H9 (cell line): Measurements from ENCODE around the gene ACTN1. TPM values are rescaled to one million over a fixed set of nuclear protein-coding genes. Genes with fewer than 3 reads are reported as not detected.
A peak's percentile ranks its signal among the peaks of the same experiment; 100 is the strongest.

Source experiments
- DNase-seq: peaks from one replicate; pipeline ENCODE4 v3.0.0-alpha.2; 2017
- H2AFZ ChIP-seq: one replicate; pipeline ENCODE4 v1.6.1; 2013; ENCODE audit warnings: mild to moderate bottlenecking, low read length, control low read depth, moderate library complexity
- H2AK5ac ChIP-seq: 2 replicates; pipeline ENCODE4 v1.6.1; 2013; ENCODE audit warnings: low read length, control low read depth, mixed read lengths; ENCODE audit not compliant: insufficient read length
- H2BK120ac ChIP-seq: one replicate; pipeline ENCODE4 v1.6.1; 2013; ENCODE audit warnings: low read depth, mild to moderate bottlenecking, low read length, control low read depth, inconsistent platforms; ENCODE audit not compliant: poor library complexity, severe bottlenecking
- H2BK12ac ChIP-seq: 2 replicates; pipeline ENCODE4 v1.6.1; 2013; ENCODE audit warnings: low read length, control low read depth, mixed read lengths, low read depth; ENCODE audit not compliant: insufficient read length
- H2BK15ac ChIP-seq: 2 replicates; pipeline ENCODE4 v1.6.1; 2013; ENCODE audit warnings: low read depth, low read length, control low read depth
- H2BK20ac ChIP-seq: one replicate; pipeline ENCODE4 v1.6.1; 2013; ENCODE audit warnings: low read depth, mild to moderate bottlenecking, low read length, control low read depth, inconsistent platforms; ENCODE audit not compliant: poor library complexity, severe bottlenecking
- H2BK5ac ChIP-seq: 2 replicates; pipeline ENCODE4 v1.6.1; 2013; ENCODE audit warnings: low read length, control low read depth, mixed read lengths; ENCODE audit not compliant: insufficient read length
- H3K14ac ChIP-seq: 2 replicates; pipeline ENCODE4 v1.6.1; 2013; ENCODE audit warnings: low read length, control low read depth; ENCODE audit not compliant: insufficient read depth
- H3K18ac ChIP-seq: 2 replicates; pipeline ENCODE4 v1.6.1; 2013; ENCODE audit warnings: low read depth, mild to moderate bottlenecking, mixed read lengths, low read length, control low read depth; ENCODE audit not compliant: insufficient read length
- H3K23ac ChIP-seq: 2 replicates; pipeline ENCODE4 v1.6.1; 2013; ENCODE audit warnings: low read length, control low read depth, mixed read lengths, low read depth; ENCODE audit not compliant: insufficient read length
- H3K23me2 ChIP-seq: 2 replicates; pipeline ENCODE4 v1.6.1; 2013; ENCODE audit warnings: low read depth, mild to moderate bottlenecking, mixed read lengths, low read length, control low read depth; ENCODE audit not compliant: insufficient read length, poor library complexity, severe bottlenecking
- H3K27ac ChIP-seq: 2 replicates; pipeline ENCODE4 v1.5.1; 2013; ENCODE audit warnings: low read length, control low read depth, mixed read lengths, low read depth; ENCODE audit not compliant: insufficient read length
- H3K27me3 ChIP-seq: 2 replicates; pipeline ENCODE4 v1.6.1; 2013; ENCODE audit warnings: low read length, control low read depth, inconsistent platforms; ENCODE audit not compliant: insufficient read depth
- H3K4ac ChIP-seq: 2 replicates; pipeline ENCODE4 v1.6.1; 2013; ENCODE audit warnings: low read depth, mild to moderate bottlenecking, control low read depth, inconsistent platforms, low read length, moderate library complexity
- H3K4me1 ChIP-seq: 2 replicates; pipeline ENCODE4 v1.6.1; 2013; ENCODE audit warnings: low read length, control low read depth, inconsistent platforms; ENCODE audit not compliant: insufficient read depth
- H3K4me2 ChIP-seq: 2 replicates; pipeline ENCODE4 v1.6.1; 2013; ENCODE audit warnings: low read length, control low read depth, mixed read lengths; ENCODE audit not compliant: insufficient read length, insufficient read depth
- H3K56ac ChIP-seq: 2 replicates; pipeline ENCODE4 v1.6.1; 2013; ENCODE audit warnings: low read depth, mild to moderate bottlenecking, mixed read lengths, low read length, control low read depth; ENCODE audit not compliant: insufficient read length
- H3K79me1 ChIP-seq: 2 replicates; pipeline ENCODE4 v1.6.1; 2013; ENCODE audit warnings: low read depth, mild to moderate bottlenecking, moderate library complexity, low read length, control low read depth, inconsistent platforms; ENCODE audit not compliant: insufficient read depth, poor library complexity, severe bottlenecking
- H3K79me2 ChIP-seq: 2 replicates; pipeline ENCODE4 v1.6.1; 2013; ENCODE audit warnings: low read length, control low read depth, inconsistent platforms; ENCODE audit not compliant: insufficient read depth
- H3K9ac ChIP-seq: 2 replicates; pipeline ENCODE4 v1.6.1; 2013; ENCODE audit warnings: low read length, control low read depth, mixed read lengths; ENCODE audit not compliant: insufficient read length; ENCODE audit errors: extremely low read depth
- H3K9me3 ChIP-seq: one replicate; pipeline ENCODE4 v1.6.1; 2013; ENCODE audit warnings: low read depth, low read length, inconsistent platforms; ENCODE audit not compliant: control insufficient read depth
- H3T11ph ChIP-seq: one replicate; pipeline ENCODE4 v1.6.1; 2013; ENCODE audit warnings: mild to moderate bottlenecking, low read length, control low read depth, inconsistent platforms
- H4K20me1 ChIP-seq: one replicate; pipeline ENCODE4 v1.6.1; 2013; ENCODE audit not compliant: control insufficient read depth, insufficient read length, insufficient read depth
- H4K5ac ChIP-seq: 2 replicates; pipeline ENCODE4 v1.6.1; 2013; ENCODE audit warnings: low read depth, mild to moderate bottlenecking, mixed read lengths, low read length, control low read depth; ENCODE audit not compliant: insufficient read length
- H4K8ac ChIP-seq: replicated peaks from 2 replicates; pipeline ENCODE4 v1.6.1; 2013; ENCODE audit warnings: low read length, control low read depth, mixed read lengths, low read depth; ENCODE audit not compliant: insufficient read length
- H4K91ac ChIP-seq: 2 replicates; pipeline ENCODE4 v1.6.1; 2013; ENCODE audit warnings: low read depth, mild to moderate bottlenecking, moderate library complexity, mixed read lengths, low read length, control low read depth; ENCODE audit not compliant: insufficient read length
- H3K27ac Mint-ChIP-seq, 3 experiments: 2 replicates in 2 of 3; 3 replicates in 1 of 3; pipeline ENCODE4 v1.8.0; 2020 to 2021; ENCODE audit warnings: mixed read lengths in 3 of 3, mild to moderate bottlenecking in 1 of 3, moderate library complexity in 1 of 3
- H3K27me3 Mint-ChIP-seq: 2 replicates; pipeline ENCODE4 v1.8.0; 2021; ENCODE audit warnings: low read depth, mild to moderate bottlenecking, moderate library complexity, mixed read lengths
- H3K36me3 Mint-ChIP-seq, 3 experiments: 2 replicates in 2 of 3; 3 replicates in 1 of 3; pipeline ENCODE4 v1.8.0; 2020 to 2021; ENCODE audit warnings: low read depth in 3 of 3, mixed read lengths in 3 of 3; ENCODE audit not compliant: insufficient read depth in 1 of 3
- H3K4me1 Mint-ChIP-seq, 2 experiments: 2 replicates each; pipeline ENCODE4 v1.8.0; 2020; ENCODE audit warnings: mixed read lengths in 2 of 2
- H3K4me3 Mint-ChIP-seq, 2 experiments: 2 replicates in 1 of 2; 3 replicates in 1 of 2; pipeline ENCODE4 v1.8.0; 2020 to 2021; ENCODE audit warnings: mild to moderate bottlenecking in 2 of 2, mixed read lengths in 2 of 2, moderate library complexity in 1 of 2
- H3K9me3 Mint-ChIP-seq, 2 experiments: 2 replicates in 1 of 2; 3 replicates in 1 of 2; pipeline ENCODE4 v1.8.0; 2020; ENCODE audit warnings: mild to moderate bottlenecking in 2 of 2, mixed read lengths in 2 of 2, moderate library complexity in 1 of 2
- CTCF ChIP-seq: fragments of 200-600 bp; sonication (generic); conservative IDR thresholded peaks from 3 replicates; pipeline ENCODE4 v1.8.0; 2021; ENCODE audit warnings: antibody characterized with exemption, mild to moderate bottlenecking
- WGBS: extraction: QIAGEN DNeasy Blood & Tissue Kit; methylation state at CpG from one replicate; pipeline ENCODE4 v1.1.7; 2013; ENCODE audit warnings: missing lambda C conversion rate, low lambda C conversion rate, mixed read lengths; ENCODE audit not compliant: insufficient read length; ENCODE audit errors: extremely low coverage; 5-methylcytosine and 5-hydroxymethylcytosine counted together
- long read RNA-seq: library from polyadenylated mRNA; unstranded; transcript quantifications from one replicate; pipeline ENCODE4 v2.0.0, GENCODE V29; 2020
- total RNA-seq: library from RNA; stranded (reverse); gene quantifications from 2 replicates; pipeline ENCODE4 v1.2.1, GENCODE V29; 2021

The ACTN1 gene
- 218 and 219 TPM in 2 replicates for total RNA-seq
- long read RNA-seq, transcript ACTN1-204 (21 exons, 3,043 nt) = minor isoform, 165 of 2,303 reads
- long read RNA-seq, transcript ACTN1-201 (21 exons, 3,779 nt) = major isoform, 1,636 of 2,303 reads
- long read RNA-seq, transcript ACTN1-211 (2 exons, 2,636 nt) = minor isoform, 10 of 2,303 reads
- long read RNA-seq, partial matches to known transcripts = 77 of 2,303 reads
- long read RNA-seq, other reads (novel, unspliced or antisense) = 413 of 2,303 reads

GRCh38 chr14:68979021-68979721 is at the start of gene ACTN1:
Gene ACTN1, minus strand, starts transcription at chr14:68979302. Its CDS starts 246 bp downstream, at chr14:68979056.
- no peak within 1 kb of the TSS; the same call in 1 of the 2 replicates for H3K4ac ChIP-seq
- no peaks in the 10 kb centered on the region for H3K9me3 Mint-ChIP-seq
- no peak for TF ChIP-seq CTCF
- WGBS = no CpG with 5 or more reads among the region's 68 CpGs
- H2BK5ac ChIP-seq = no peak within 1 kb of the TSS
- H4K5ac ChIP-seq = no peak within 1 kb of the TSS
- no peaks in the 10 kb centered on the region for H3K9me3 ChIP-seq
- no peak within 1 kb of the TSS for H3K56ac ChIP-seq
- H3K9ac ChIP-seq = peak within 1 kb of the TSS; percentile 86
- peaks cover 4% of the 10 kb centered on the region for H4K20me1 ChIP-seq
- no peak within 1 kb of the TSS for H3K27ac ChIP-seq
- peak within 1 kb of the TSS; percentile 86 to 93 for H3K4me3 Mint-ChIP-seq
- no peak within 1 kb of the TSS for H2AK5ac ChIP-seq
- H3K4me1 Mint-ChIP-seq = peaks cover 46 to 47% of the 10 kb centered on the region in 2 experiments
- peaks cover 14 to 31% (median 19%) of the 10 kb centered on the region in 3 experiments for H3K36me3 Mint-ChIP-seq
- peaks cover 5% of the 10 kb centered on the region for H3K79me1 ChIP-seq
- H2BK12ac ChIP-seq = no peak within 1 kb of the TSS
- H3K4me1 ChIP-seq = peaks cover 11% of the 10 kb centered on the region; the same call in 1 of the 2 replicates
- no peak within 1 kb of the TSS for H2BK15ac ChIP-seq
- H2BK120ac ChIP-seq = no peak within 1 kb of the TSS
- peak within 1 kb of the TSS; percentile 91 for H3K18ac ChIP-seq
- peaks cover 34% of the 10 kb centered on the region for H3K79me2 ChIP-seq
- no peak within 1 kb of the TSS for H2AFZ ChIP-seq
- H3K4me2 ChIP-seq = peak within 1 kb of the TSS; percentile 81
- H3T11ph ChIP-seq = no peak within 1 kb of the TSS
- H4K8ac ChIP-seq = no peak within 1 kb of the TSS
- peak within 1 kb of the TSS; percentile 96 for H3K14ac ChIP-seq
- peak within 1 kb of the TSS; percentile 63 for H4K91ac ChIP-seq
- H3K23me2 ChIP-seq = peaks cover 17% of the 10 kb centered on the region
- H3K27me3 ChIP-seq = no peaks in the 10 kb centered on the region
- peak within 1 kb of the TSS; percentile 95 to 96 (median 96) for H3K27ac Mint-ChIP-seq
- no peak within 1 kb of the TSS for H3K23ac ChIP-seq
- H3K27me3 Mint-ChIP-seq = peaks cover 11% of the 10 kb centered on the region
- no peak within 1 kb of the TSS for H2BK20ac ChIP-seq
- DNase-seq = peak; percentile 97
